Esophagus muscularis mucosa (tissue), 4 donors: ENCODE results near the gene MAN1C1.

Source experiments
- CTCF ChIP-seq, 3 experiments: fragments of 200-600 bp in 2 of 3; fragments of 450-650 bp in 1 of 3; sonication (generic) in 2 of 3; IDR thresholded peaks; one replicate each; pipeline ENCODE4 v1.5.1; 2017 to 2019; ENCODE audit warnings: antibody characterized with exemption in 3 of 3, mild to moderate bottlenecking in 2 of 3, moderate library complexity in 1 of 3
- EP300 ChIP-seq: sonication (generic); formaldehyde crosslinking; IDR thresholded peaks from one replicate; pipeline ENCODE4 v1.6.1; 2017; ENCODE audit warnings: antibody characterized with exemption
- POLR2A ChIP-seq: fragments of 450-650 bp; IDR thresholded peaks from one replicate; pipeline ENCODE4 v1.6.1; 2017; ENCODE audit warnings: antibody characterized with exemption, moderate library complexity, mild to moderate bottlenecking, low read depth
- POLR2AphosphoS5 ChIP-seq, 2 donors: sonication (generic); formaldehyde crosslinking; IDR thresholded peaks; one replicate each; pipeline ENCODE4 v1.6.1; 2017; ENCODE audit warnings: antibody characterized with exemption in 2 of 2

- TF ChIP-seq CTCF (IDR thresholded peaks at IDR 0.05) (no peak), EP300 (no peak), POLR2AphosphoS5 (IDR thresholded peaks at IDR 0.05) (no peak), POLR2A (no peak)
Measured at GRCh38 chr1:25757846-25758185, 141.2 kb downstream of the MAN1C1 start.
